ENCODE data around the gene SRC.

Gene SRC

GRCh38 chr20:37426978-37427377 lies 81.0 kb downstream of the SRC start:
- no peak for DNase-seq (ENCODE audit: low read depth)

DNA sequence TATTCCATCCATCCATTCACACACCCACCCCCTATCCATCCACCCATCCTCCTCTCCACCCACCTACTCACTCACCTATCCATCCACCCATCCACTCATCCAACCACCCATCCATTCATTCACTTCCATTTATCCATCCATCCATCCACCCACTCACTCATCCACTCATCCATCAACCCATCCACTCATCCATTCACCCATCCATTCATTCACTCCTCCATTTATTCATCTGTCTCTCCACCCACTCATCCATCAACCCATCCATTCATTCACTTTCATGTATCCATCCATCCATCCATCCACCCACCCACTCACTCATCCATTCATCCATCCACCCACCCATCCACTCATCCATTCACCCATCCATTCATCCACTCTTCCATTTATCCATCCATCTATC lies 84.1 kb downstream of the SRC start:
- DNase-seq (ENCODE audit: low read depth), result no peak

GRCh38 chr20:37430778-37431460 lies 85.0 kb downstream of the SRC start:
- no peak for DNase-seq (ENCODE audit: low read depth)

- no peak for DNase-seq (ENCODE audit: low read depth)
Measured at GRCh38 chr20:37431786-37432185, 85.8 kb downstream of the SRC start.

- no peak for DNase-seq (ENCODE audit: low read depth)
Measured at GRCh38 chr20:37432606-37433005, 86.7 kb downstream of the SRC start.

DNA sequence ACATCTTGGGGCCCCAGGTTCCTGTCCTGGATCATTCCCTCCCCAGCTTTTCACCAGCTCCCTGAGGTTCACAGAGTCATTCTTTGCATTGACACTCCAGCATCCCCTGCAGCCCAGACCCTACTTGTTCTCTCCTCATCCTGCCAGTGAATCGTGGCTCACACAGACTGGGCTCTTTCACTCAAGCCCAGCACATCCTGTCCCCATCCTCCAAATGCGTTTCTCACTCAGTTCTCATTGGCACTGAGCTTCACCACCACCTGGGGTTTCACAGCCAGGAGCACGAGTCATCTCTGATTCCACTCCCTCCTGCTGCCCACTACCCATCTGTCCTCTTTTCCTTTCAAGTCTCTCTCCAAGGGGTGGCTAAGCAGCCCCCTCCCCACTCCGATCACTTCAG lies 89.7 kb downstream of the SRC start:
- no peak for DNase-seq (ENCODE audit: low read depth)

GRCh38 chr20:37436527-37437186 lies 90.7 kb downstream of the SRC start:
- DNase-seq (ENCODE audit: low read depth), result no peak

DNA sequence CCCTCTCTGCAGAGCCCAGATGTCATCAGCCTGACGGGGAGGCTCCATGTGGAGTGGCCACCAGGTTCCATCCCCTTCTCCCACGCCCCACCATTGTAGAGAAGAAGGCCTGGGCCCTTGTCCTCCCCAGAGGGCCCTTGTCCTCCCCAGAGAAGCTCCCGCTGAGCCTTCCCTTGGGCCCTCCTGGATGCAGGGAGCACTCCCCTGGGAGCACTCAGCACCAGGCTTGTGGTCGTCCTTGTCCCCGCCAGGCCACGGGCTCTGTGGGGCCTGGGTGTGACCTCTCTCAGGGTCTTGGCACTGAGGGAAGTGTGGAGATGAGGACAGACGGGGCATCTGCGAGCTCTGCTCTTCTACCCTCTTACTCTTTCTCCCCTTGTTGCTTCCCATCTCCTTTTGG lies 91.7 kb downstream of the SRC start:
- DNase-seq (ENCODE audit: low read depth), result no peak

DNA sequence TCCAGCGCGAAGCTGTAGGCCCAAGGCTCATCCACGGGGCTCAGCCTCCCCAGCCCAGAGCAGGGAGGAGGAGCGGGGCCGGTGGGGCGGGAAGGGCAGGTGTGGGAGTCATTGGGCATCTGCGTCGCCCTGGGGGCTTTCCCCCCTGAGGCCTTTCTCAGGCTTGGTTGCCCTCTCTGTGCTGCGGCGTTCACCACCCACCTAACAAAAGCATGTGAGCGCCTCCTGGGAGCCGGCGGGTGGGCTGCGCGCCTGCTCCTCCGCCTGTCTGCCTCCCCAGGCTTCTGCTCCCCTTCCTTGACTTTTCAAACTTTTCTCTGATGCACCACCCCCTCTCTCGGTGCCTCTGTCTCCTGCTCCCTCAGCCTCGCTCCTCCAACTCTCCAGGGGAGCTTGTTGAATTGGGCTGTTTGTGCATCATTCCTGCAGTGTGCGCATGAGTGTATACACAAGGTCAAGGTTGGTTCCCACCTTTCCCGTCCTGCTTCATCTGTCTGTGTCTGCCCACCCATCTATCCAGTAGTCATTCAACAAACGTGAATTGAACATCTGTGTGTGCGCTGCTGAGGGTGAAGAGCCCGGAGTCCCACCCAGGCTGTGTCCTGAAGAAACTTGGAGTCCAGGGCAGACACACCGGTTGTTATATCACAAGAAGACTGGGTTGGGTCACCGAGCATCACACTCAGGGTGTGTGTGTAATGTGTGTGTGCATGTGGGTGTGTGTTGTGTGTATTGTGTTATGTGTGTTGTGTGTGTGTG lies 92.7 kb downstream of the SRC start:
- no peak for DNase-seq (ENCODE audit: low read depth)

GRCh38 chr20:37439223-37439933 lies 93.4 kb downstream of the SRC start:
- DNase-seq (ENCODE audit: low read depth), result no peak

DNA sequence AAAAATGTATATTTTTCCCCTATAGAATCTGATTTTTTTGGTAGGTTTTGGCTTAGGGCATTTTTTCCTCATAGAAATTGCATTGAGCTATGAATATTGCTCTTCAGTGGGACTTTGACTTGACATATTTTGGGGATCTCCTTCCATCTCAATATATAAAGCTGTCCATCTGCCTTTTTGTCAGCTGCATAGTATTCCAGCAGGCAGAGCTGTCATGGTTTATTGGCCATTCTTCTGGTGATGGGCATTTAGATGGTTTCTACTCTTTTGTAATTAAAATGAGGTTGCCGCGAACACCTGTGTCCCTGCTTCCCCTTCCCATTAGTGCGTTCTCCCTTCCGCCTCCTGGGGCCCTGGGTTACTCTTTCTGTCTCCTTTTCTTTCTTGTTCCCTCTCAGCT lies 95.1 kb downstream of the SRC start:
- DNase-seq (ENCODE audit: low read depth), result no peak

DNA sequence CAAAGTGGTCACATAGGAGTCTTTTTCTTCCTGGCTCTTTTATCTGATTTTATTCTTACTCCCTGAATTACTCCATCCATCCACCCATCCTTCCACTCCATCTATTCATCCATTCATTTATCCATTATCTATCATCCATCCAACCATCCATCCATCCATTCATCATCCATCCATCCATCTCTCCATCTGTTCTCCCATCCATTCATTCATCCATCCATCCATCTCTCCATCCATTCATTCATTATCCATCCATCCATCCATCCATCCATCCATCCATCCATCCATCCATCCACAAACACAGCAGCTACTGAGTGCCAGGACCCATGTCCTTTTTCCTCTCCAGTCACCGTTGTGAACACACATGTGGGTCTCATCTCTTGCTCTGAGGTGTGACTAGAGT lies 96.6 kb downstream of the SRC start:
- DNase-seq (ENCODE audit: low read depth), result no peak

DNA sequence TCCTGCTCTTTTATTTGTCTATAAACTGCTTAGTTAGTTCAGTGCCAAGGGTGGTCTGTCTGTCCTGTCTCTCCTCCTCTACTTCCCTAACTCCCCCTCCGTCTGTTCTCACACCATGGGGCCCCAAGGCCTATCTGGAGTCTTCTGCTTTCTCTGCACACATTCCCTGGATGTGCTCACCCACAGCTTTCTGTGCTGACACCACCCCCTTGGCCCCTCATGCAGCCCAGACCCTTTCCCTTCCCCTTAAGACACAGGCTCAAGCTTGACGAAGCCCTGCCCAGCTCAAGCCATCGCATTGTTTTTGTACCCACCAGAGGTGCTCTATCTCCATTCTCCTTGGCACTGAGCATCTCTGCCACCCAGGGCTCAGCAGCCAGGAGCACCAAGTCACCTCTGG lies 97.0 kb downstream of the SRC start:
- no peak for DNase-seq (ENCODE audit: low read depth)

GRCh38 chr20:37443596-37443995 lies 97.7 kb downstream of the SRC start:
- no peak for DNase-seq (ENCODE audit: low read depth)

DNA sequence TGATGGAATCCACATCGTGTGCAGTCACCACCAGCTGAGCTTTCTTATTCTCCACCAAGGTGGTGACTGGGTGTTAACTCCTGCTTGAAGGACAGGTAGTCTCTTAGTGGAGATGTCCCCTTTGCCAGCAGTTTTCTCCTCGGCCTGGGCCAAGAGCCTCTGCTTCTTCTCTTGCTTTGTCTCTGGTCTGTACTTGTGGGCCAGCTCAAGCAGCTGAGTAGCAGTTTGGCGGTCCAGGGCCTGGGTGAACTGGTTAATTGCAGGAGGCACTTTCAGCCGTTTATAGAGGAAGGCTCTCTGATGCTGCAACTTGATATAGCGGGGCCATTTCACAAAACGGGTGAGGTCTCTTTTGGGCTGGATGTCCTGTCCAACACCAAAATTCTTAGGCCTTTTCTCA lies 99.1 kb downstream of the SRC start:
- no peak for DNase-seq (ENCODE audit: low read depth)

DNA sequence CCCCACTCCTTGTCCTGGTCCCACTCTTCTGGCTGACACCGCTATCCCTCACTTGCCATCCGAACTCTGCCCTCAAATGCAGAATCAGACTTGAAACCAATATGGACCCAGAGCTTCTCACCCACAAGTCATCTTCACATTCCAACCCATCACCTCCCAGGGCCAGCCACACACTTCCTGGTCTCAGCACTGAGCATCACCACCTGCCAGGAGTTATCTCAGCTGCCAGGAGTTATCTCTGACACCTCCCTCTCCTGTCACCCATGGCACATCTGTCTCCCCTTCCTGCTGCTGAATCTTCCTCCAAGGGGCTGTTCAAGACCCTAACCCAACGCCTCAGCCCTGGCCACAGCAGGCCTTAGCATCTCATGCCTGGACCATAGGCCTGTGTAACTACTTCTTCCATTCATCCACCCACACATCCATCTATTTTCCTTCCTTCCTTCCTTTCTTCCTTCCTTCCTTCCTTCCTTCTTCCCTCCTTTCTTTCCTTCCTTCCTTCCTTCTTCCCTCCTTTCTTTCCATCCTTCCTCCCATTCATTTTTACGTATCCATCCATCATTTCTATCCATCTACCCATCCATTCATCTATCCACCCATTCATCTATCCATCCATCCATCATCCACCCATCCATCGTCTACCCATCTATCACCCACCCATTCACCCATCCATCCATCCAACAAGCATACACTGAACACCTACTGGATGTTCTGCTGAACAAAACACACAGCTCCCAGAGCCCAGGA lies 100.5 kb downstream of the SRC start:
- DNase-seq (ENCODE audit: low read depth), result no peak

- DNase-seq (ENCODE audit: low read depth), result no peak
Measured at GRCh38 chr20:37447688-37448087, 101.7 kb downstream of the SRC start.

DNA sequence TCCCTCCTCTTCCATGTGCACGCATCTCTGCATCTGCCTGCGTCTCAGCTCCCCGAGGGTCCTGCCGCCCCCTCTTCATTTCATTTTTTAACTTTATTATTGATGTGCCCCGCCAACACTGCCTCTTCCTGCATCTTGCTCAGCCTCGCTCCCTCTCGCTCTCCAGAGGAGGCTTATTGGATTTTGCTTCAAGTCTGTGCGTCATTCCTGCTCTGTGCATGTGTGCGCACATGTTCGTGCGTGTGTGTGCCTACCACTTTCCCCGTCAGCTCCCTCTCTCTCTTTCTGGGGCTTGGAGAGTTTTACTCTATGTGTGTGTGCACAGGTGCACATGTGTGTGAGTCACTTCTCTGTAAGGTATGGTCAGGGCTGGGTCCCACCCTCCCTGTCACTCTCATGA lies 103.3 kb downstream of the SRC start:
- no peak for DNase-seq (ENCODE audit: low read depth)

DNA sequence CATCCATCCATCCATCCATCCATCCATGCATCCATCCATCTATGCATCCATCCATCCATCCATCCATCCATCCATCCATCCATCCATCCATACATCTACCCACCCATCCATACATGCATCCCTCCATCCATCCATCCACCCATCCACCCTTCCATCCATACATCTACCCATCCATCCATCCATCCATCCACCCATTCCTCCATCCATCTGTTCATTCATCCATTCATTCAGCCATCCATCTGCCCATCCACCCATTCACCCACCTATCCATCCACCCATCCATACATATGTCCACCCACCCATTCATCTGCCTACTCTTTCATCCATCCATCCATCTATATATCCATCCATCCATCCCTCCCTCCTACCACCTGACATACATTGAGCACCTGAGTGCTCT lies 104.4 kb downstream of the SRC start:
- DNase-seq (ENCODE audit: low read depth), result no peak

DNA sequence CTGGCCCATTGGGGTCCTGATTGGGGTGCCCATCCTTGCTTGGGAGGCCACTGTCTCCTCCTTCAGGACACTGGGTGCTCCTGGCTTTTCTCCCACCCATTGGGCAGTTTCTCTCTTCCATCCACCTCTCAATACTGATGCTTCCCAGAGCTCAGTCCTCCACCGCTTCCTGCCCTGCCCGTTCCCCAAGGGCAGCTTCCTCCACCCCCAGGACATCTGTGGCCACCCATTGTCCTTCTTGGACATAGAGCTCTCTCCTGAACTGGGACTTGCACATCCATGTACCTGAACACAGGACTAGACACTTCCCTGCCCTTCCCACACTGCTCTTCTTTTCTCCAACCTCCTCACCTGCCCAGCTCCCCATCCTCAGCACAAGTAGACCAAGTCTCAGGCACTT lies 105.7 kb downstream of the SRC start:
- DNase-seq (ENCODE audit: low read depth), result no peak

GRCh38 chr20:37452236-37452635 lies 106.3 kb downstream of the SRC start:
- no peak for DNase-seq (ENCODE audit: low read depth)

- DNase-seq (ENCODE audit: low read depth), result no peak
Measured at GRCh38 chr20:37453288-37453687, 107.3 kb downstream of the SRC start.
